Stromal cell of bone marrow (primary cell): ENCODE measurements around the gene SFXN3.
A peak's percentile ranks its signal among the peaks of the same experiment; 100 is the strongest.

ENCODE experiments used
- DNase-seq: peaks from one replicate; pipeline ENCODE4 v3.0.0-alpha.2; 2012; ENCODE audit warnings: low read depth

Gene SFXN3

GRCh38 chr10:101036726-101037125, 5.7 kb downstream of the SFXN3 start:
- DNase-seq = no peak

- DNase-seq = no peak
Measured at GRCh38 chr10:101038484-101038883, 7.5 kb downstream of the SFXN3 start.

GRCh38 chr10:101040061-101040460, 9.0 kb downstream of the SFXN3 start:
- DNase-seq = no peak

- DNase-seq = no peak
Measured at GRCh38 chr10:101040851-101041250, 9.8 kb downstream of the SFXN3 start.

GRCh38 chr10:101041252-101041761, 10.3 kb downstream of the SFXN3 start:
- peak; percentile 71 for DNase-seq

- no peak for DNase-seq
Measured at GRCh38 chr10:101042118-101042517, 11.1 kb downstream of the SFXN3 start.

- peak; percentile 94 for DNase-seq
Measured at GRCh38 chr10:101042667-101043362, 11.8 kb downstream of the SFXN3 start.

- DNase-seq = no peak
Measured at GRCh38 chr10:101043363-101043707, 12.3 kb downstream of the SFXN3 start.

GRCh38 chr10:101044117-101044516, 13.1 kb downstream of the SFXN3 start:
- no peak for DNase-seq

- no peak for DNase-seq
Measured at GRCh38 chr10:101046332-101047238, 15.6 kb downstream of the SFXN3 start.

GRCh38 chr10:101047268-101047667, 16.2 kb downstream of the SFXN3 start:
- DNase-seq = no peak

- DNase-seq = no peak
Measured at GRCh38 chr10:101047961-101048892, 17.2 kb downstream of the SFXN3 start.

- no peak for DNase-seq
Measured at GRCh38 chr10:101050208-101051069, 19.4 kb downstream of the SFXN3 start.

GRCh38 chr10:101052285-101052684, 21.3 kb downstream of the SFXN3 start:
- DNase-seq = peak; percentile 76

GRCh38 chr10:101053516-101053915, 22.5 kb downstream of the SFXN3 start:
- DNase-seq = peak; percentile 74

GRCh38 chr10:101054351-101054750, 23.3 kb downstream of the SFXN3 start:
- no peak for DNase-seq

- DNase-seq = no peak
Measured at GRCh38 chr10:101054876-101055275, 23.8 kb downstream of the SFXN3 start.

GRCh38 chr10:101055411-101055810, 24.4 kb downstream of the SFXN3 start:
- DNase-seq = no peak

- no peak for DNase-seq
Measured at GRCh38 chr10:101056365-101057151, 25.5 kb downstream of the SFXN3 start.
